Sigmoid colon (tissue), 7 donors: ENCODE measurements around the gene GALNT1. TPM values are rescaled to one million over a fixed set of nuclear protein-coding genes. Genes with fewer than 3 reads are reported as not detected.

Experiments
- DNase-seq: peaks from one replicate; pipeline ENCODE4 v3.0.0-alpha.2; 2019
- H3K27ac ChIP-seq, 4 donors: fragments of 200-600 bp; sonication (generic); one replicate each; pipeline ENCODE4 v1.5.1; 2016 to 2019; ENCODE audit warnings: mild to moderate bottlenecking in 1 of 4
- H3K27me3 ChIP-seq, 3 donors: fragments of 200-600 bp; sonication (generic); one replicate each; pipeline ENCODE4 v1.5.1; 2019; ENCODE audit warnings: mild to moderate bottlenecking in 1 of 3
- H3K36me3 ChIP-seq, 4 donors: fragments of 200-600 bp; sonication (generic); one replicate each; pipeline ENCODE4 v1.5.1; 2016 to 2019
- H3K4me1 ChIP-seq, 4 donors: fragments of 200-600 bp; sonication (generic); one replicate each; pipeline ENCODE4 v1.5.1; 2017 to 2019
- H3K4me3 ChIP-seq, 4 donors: fragments of 200-600 bp; sonication (generic); one replicate each; pipeline ENCODE4 v1.5.1; 2017 to 2019; ENCODE audit warnings: mild to moderate bottlenecking in 2 of 4, moderate library complexity in 1 of 4
- H3K9me3 ChIP-seq, 4 donors: fragments of 200-600 bp in 3 of 4; sonication (generic) in 3 of 4; one replicate each; pipeline versions ENCODE4 v1.5.1 to v1.6.1; 2013 to 2019
- CTCF ChIP-seq, 4 experiments: fragments of 450-650 bp in 3 of 4; fragments of 200-600 bp in 1 of 4; IDR thresholded peaks; one replicate each; pipeline ENCODE4 v1.5.1; 2016 to 2019; ENCODE audit warnings: antibody characterized with exemption in 4 of 4, mild to moderate bottlenecking in 3 of 4, moderate library complexity in 2 of 4
- EP300 ChIP-seq, 4 donors: sonication (generic); formaldehyde crosslinking; IDR thresholded peaks; one replicate each; pipeline ENCODE4 v1.6.1; 2017; ENCODE audit warnings: antibody characterized with exemption in 4 of 4
- POLR2A ChIP-seq, 2 donors: fragments of 450-650 bp; IDR thresholded peaks; one replicate each; pipeline ENCODE4 v1.6.1; 2016; ENCODE audit warnings: antibody characterized with exemption in 2 of 2, mild to moderate bottlenecking in 2 of 2, moderate library complexity in 2 of 2
- POLR2AphosphoS5 ChIP-seq, 4 donors: sonication (generic); formaldehyde crosslinking; IDR thresholded peaks; one replicate each; pipeline ENCODE4 v1.6.1; 2017; ENCODE audit warnings: antibody characterized with exemption in 4 of 4
- WGBS, 2 donors: extraction: QIAGEN DNeasy Blood & Tissue Kit; methylation state at CpG; one replicate each; pipeline ENCODE4 v1.1.7; 2013; 5-methylcytosine and 5-hydroxymethylcytosine counted together
- intact Hi-C: fragments of 100-400 bp; cut with DNase I; formaldehyde crosslinking; loops from one replicate; pipeline ENCODE4 v1.15.1; 2023
- polyA plus RNA-seq, 3 donors: library from polyadenylated mRNA; stranded (reverse); fragments of 200-250 nt; gene quantifications; one replicate each; pipeline ENCODE4 v1.2.3, GENCODE V29; 2013
- total RNA-seq, 4 donors: library from RNA; depleted of rRNA; stranded (reverse); fragments of >200 nt; gene quantifications; one replicate each; pipeline ENCODE4 v1.1.0, GENCODE V29; 2016
- donor health status: healthy with polysubstance abuse.
- donor health status: Bipolar disorder and iron deficiency.
- donor health status: healthy.

Gene GALNT1
- total and polyA plus RNA-seq, 7 donors, result 21.5 to 33.9 (median 29.7) TPM

GRCh38 chr18:35611518-35611917 is 30.0 kb downstream of the GALNT1 start:
- no peak for TF ChIP-seq CTCF (IDR thresholded peaks at IDR 0.05)
- no peak for TF ChIP-seq POLR2A (IDR thresholded peaks at IDR 0.05)
- no peak for TF ChIP-seq POLR2AphosphoS5 (IDR thresholded peaks at IDR 0.05)
- no peak for TF ChIP-seq EP300 (IDR thresholded peaks at IDR 0.05)
- Histone ChIP-seq H3K4me3 (no peak overlapping the region), H3K36me3 (no peaks in the 10 kb centered on the region), H3K4me1 (peaks cover 0 to 51% (median 25%) of the 10 kb centered on the region in 4 donors), H3K27me3 (no peaks in the 10 kb centered on the region), H3K9me3 (no peaks in the 10 kb centered on the region), H3K27ac (no peak overlapping the region)
- WGBS, 2 donors, result 80 to 93% methylated on average over 1 of the region's 1 CpG
- intact Hi-C loops, result no loop called here
- no peak for DNase-seq

- intact Hi-C loops, result no loop called here
- WGBS, 2 donors, result 84 to 95% methylated on average over 2 of the region's 2 CpGs
- no peak for DNase-seq
- Histone ChIP-seq H3K9me3 (no peaks in the 10 kb centered on the region), H3K27me3 (no peaks in the 10 kb centered on the region), H3K4me1 (peaks cover 0 to 56% (median 45%) of the 10 kb centered on the region in 4 donors), H3K36me3 (no peaks in the 10 kb centered on the region), H3K4me3 (no peak overlapping the region), H3K27ac (peak overlapping the region in 2 of 4 donors; percentile 55 to 67)
- no peak for TF ChIP-seq EP300 (IDR thresholded peaks at IDR 0.05)
- TF ChIP-seq CTCF (IDR thresholded peaks at IDR 0.05), result no peak
- no peak for TF ChIP-seq POLR2A (IDR thresholded peaks at IDR 0.05)
These were observed 34.5 kb downstream of the GALNT1 start for GRCh38 chr18:35616074-35616473.

GRCh38 chr18:35616664-35617423 is 35.3 kb downstream of the GALNT1 start:
- Histone ChIP-seq H3K9me3 (no peaks in the 10 kb centered on the region), H3K27me3 (no peaks in the 10 kb centered on the region), H3K4me3 (no peak overlapping the region), H3K36me3 (no peaks in the 10 kb centered on the region), H3K27ac (peak overlapping the region in 3 of 4 donors; percentile 21 to 67 (median 55)), H3K4me1 (peaks cover 0 to 49% (median 41%) of the 10 kb centered on the region in 4 donors)
- 13 to 19% methylated on average over 6 of the region's 6 CpGs for WGBS, 2 donors
- intact Hi-C loops, result no loop called here
- TF ChIP-seq POLR2A (IDR thresholded peaks at IDR 0.05) (no peak), CTCF (IDR thresholded peaks at IDR 0.05) (no peak), POLR2AphosphoS5 (IDR thresholded peaks at IDR 0.05) (no peak), EP300 (IDR thresholded peaks at IDR 0.05) (no peak)
- no peak for DNase-seq

GRCh38 chr18:35617865-35618264 is 36.3 kb downstream of the GALNT1 start:
- WGBS, 2 donors, result 85 to 92% methylated on average over 1 of the region's 1 CpG
- intact Hi-C loops, result no loop called here
- H3K27ac ChIP-seq, result no peak overlapping the region
- H3K9me3 ChIP-seq, result no peaks in the 10 kb centered on the region
- peaks cover 0 to 49% (median 41%) of the 10 kb centered on the region in 4 donors for H3K4me1 ChIP-seq
- no peaks in the 10 kb centered on the region for H3K27me3 ChIP-seq
- TF ChIP-seq CTCF (IDR thresholded peaks at IDR 0.05) (no peak), POLR2AphosphoS5 (IDR thresholded peaks at IDR 0.05) (no peak), EP300 (IDR thresholded peaks at IDR 0.05) (no peak), POLR2A (IDR thresholded peaks at IDR 0.05) (no peak)
- no peak for DNase-seq
- no peaks in the 10 kb centered on the region for H3K36me3 ChIP-seq
- no peak overlapping the region for H3K4me3 ChIP-seq
